HG03103 (cell line): ENCODE measurements around the gene MTERF2.

Experiments
- ATAC-seq: cut with Tn5 transposase; IDR thresholded peaks from one replicate; pipeline ENCODE4 v1.9.1; 2021; ENCODE audit warnings: low read depth; ENCODE audit not compliant: unreplicated experiment

Gene MTERF2

GRCh38 chr12:106955377-106956047 lies 31.4 kb downstream of the MTERF2 start, which contains the start of gene TMEM263:
Gene TMEM263, plus strand, starts transcription at chr12:106955907. Its CDS starts 11,210 bp downstream, at chr12:106967117.
- ATAC-seq: peak; percentile 72

- ATAC-seq: no peak
Observed at GRCh38 chr12:106954462-106955376, 32.2 kb downstream of the MTERF2 start.

GRCh38 chr12:106953352-106954250 lies 33.3 kb downstream of the MTERF2 start:
- no peak for ATAC-seq

- no peak for ATAC-seq
Observed at GRCh38 chr12:106950591-106950990, 36.4 kb downstream of the MTERF2 start.

GRCh38 chr12:106947461-106947860 lies 39.5 kb downstream of the MTERF2 start:
- no peak for ATAC-seq

GRCh38 chr12:106945261-106945851 lies 41.6 kb downstream of the MTERF2 start:
- no peak for ATAC-seq

GRCh38 chr12:106942775-106943174 lies 44.2 kb downstream of the MTERF2 start:
- no peak for ATAC-seq

- ATAC-seq: no peak
Observed at GRCh38 chr12:106941481-106942156, 45.3 kb downstream of the MTERF2 start.

GRCh38 chr12:106934277-106934676 lies 52.7 kb downstream of the MTERF2 start:
- ATAC-seq: no peak
